Glutamatergic neuron (in vitro differentiated cells): ENCODE data around the gene GNA12. TPM values are rescaled to one million over a fixed set of nuclear protein-coding genes. Genes with fewer than 3 reads are reported as not detected.

Experiments
- DNase-seq: peaks from one replicate; pipeline ENCODE4 v3.0.0; 2022
- H3K27ac Mint-ChIP-seq: one replicate; pipeline ENCODE4 v1.8.0; 2020; ENCODE audit warnings: mild to moderate bottlenecking, mixed read lengths, inconsistent platforms; ENCODE audit not compliant: unreplicated experiment
- H3K27me3 Mint-ChIP-seq: one replicate; pipeline ENCODE4 v1.8.0; 2020; ENCODE audit warnings: mild to moderate bottlenecking, moderate library complexity, mixed read lengths, inconsistent platforms; ENCODE audit not compliant: unreplicated experiment
- H3K36me3 Mint-ChIP-seq: one replicate; pipeline ENCODE4 v1.8.0; 2020; ENCODE audit warnings: mild to moderate bottlenecking, mixed read lengths, inconsistent platforms; ENCODE audit not compliant: unreplicated experiment
- H3K4me1 Mint-ChIP-seq: one replicate; pipeline ENCODE4 v1.8.0; 2020; ENCODE audit warnings: mild to moderate bottlenecking, low read depth, mixed read lengths, inconsistent platforms; ENCODE audit not compliant: unreplicated experiment
- H3K4me3 Mint-ChIP-seq: one replicate; pipeline ENCODE4 v1.8.0; 2020; ENCODE audit warnings: mild to moderate bottlenecking, mixed read lengths, inconsistent platforms; ENCODE audit not compliant: unreplicated experiment
- H3K9me3 Mint-ChIP-seq: one replicate; pipeline ENCODE4 v1.8.0; 2020; ENCODE audit warnings: mild to moderate bottlenecking, moderate library complexity, mixed read lengths, inconsistent platforms; ENCODE audit not compliant: unreplicated experiment
- CTCF ChIP-seq: fragments of 200-600 bp; sonication (generic); IDR thresholded peaks from one replicate; pipeline ENCODE4 v1.5.0; 2021; ENCODE audit not compliant: partially characterized antibody, unreplicated experiment
- total RNA-seq: library from RNA; stranded (reverse); fragmentation: NEBNext Ultra II Directional; extraction: Animal tissue kit (Norgen Biotek cat#: 25700); gene quantifications from one replicate; pipeline ENCODE4 v1.2.1, GENCODE V29; 2021; ENCODE audit not compliant: unreplicated experiment

GNA12 gene
- total RNA-seq, 1 donor from 2014 or later = 66.2 TPM

GRCh38 chr7:2807460-2807844 lies 36.7 kb downstream of the GNA12 start:
- peaks cover 3% of the 10 kb centered on the region for H3K36me3 Mint-ChIP-seq
- DNase-seq = no peak
- peaks cover 4% of the 10 kb centered on the region for H3K9me3 Mint-ChIP-seq
- H3K4me1 Mint-ChIP-seq = peaks cover 44% of the 10 kb centered on the region
- H3K27ac Mint-ChIP-seq = no peak overlapping the region
- H3K27me3 Mint-ChIP-seq = peaks cover 2% of the 10 kb centered on the region
- no peak overlapping the region for H3K4me3 Mint-ChIP-seq
- TF ChIP-seq CTCF = no peak

GRCh38 chr7:2806571-2806970 lies 37.5 kb downstream of the GNA12 start:
- Mint-ChIP-seq H3K4me1 (peaks cover 41% of the 10 kb centered on the region), H3K9me3 (peaks cover 4% of the 10 kb centered on the region), H3K4me3 (no peak overlapping the region), H3K27ac (no peak overlapping the region), H3K36me3 (peaks cover 3% of the 10 kb centered on the region), H3K27me3 (peaks cover 2% of the 10 kb centered on the region)
- DNase-seq = no peak
- no peak for TF ChIP-seq CTCF

GRCh38 chr7:2805213-2805944 lies 38.7 kb downstream of the GNA12 start:
- H3K9me3 Mint-ChIP-seq = peaks cover 3% of the 10 kb centered on the region

GRCh38 chr7:2804227-2804763 lies 39.8 kb downstream of the GNA12 start:
- TF ChIP-seq CTCF = peak; percentile 14
- no peak for DNase-seq
- no peak overlapping the region for H3K4me3 Mint-ChIP-seq
- peaks cover 6% of the 10 kb centered on the region for H3K9me3 Mint-ChIP-seq
- H3K27ac Mint-ChIP-seq = no peak overlapping the region
- H3K4me1 Mint-ChIP-seq = peaks cover 29% of the 10 kb centered on the region
- H3K27me3 Mint-ChIP-seq = peaks cover 2% of the 10 kb centered on the region
- H3K36me3 Mint-ChIP-seq = peaks cover 4% of the 10 kb centered on the region

More at GRCh38 chr7:2805213-2805944, 38.7 kb downstream of the GNA12 start:
- Mint-ChIP-seq H3K27me3 (peaks cover 2% of the 10 kb centered on the region), H3K4me1 (peaks cover 31% of the 10 kb centered on the region), H3K4me3 (no peak overlapping the region), H3K36me3 (peaks cover 4% of the 10 kb centered on the region), H3K27ac (no peak overlapping the region)
- TF ChIP-seq CTCF = no peak
- DNase-seq = no peak

- H3K4me1 Mint-ChIP-seq = peaks cover 25% of the 10 kb centered on the region
- H3K4me3 Mint-ChIP-seq = no peak overlapping the region
- H3K9me3 Mint-ChIP-seq = peaks cover 6% of the 10 kb centered on the region
- no peak for TF ChIP-seq CTCF
- peaks cover 2% of the 10 kb centered on the region for H3K27me3 Mint-ChIP-seq
- DNase-seq = no peak
- H3K27ac Mint-ChIP-seq = no peak overlapping the region
- peaks cover 4% of the 10 kb centered on the region for H3K36me3 Mint-ChIP-seq
These were observed 40.4 kb downstream of the GNA12 start for GRCh38 chr7:2803755-2804154.
